IPS DF 4.7 (cell line): ENCODE data around the gene KLHL33.

Experiments
- DNase-seq: peaks from one replicate; pipeline ENCODE4 v3.0.0-alpha.2; 2013; ENCODE audit warnings: low spot score; ENCODE audit errors: extremely low read depth

KLHL33 gene

GRCh38 chr14:20379743-20380142 is 56.2 kb downstream of the KLHL33 start:
- no peak for DNase-seq

DNA sequence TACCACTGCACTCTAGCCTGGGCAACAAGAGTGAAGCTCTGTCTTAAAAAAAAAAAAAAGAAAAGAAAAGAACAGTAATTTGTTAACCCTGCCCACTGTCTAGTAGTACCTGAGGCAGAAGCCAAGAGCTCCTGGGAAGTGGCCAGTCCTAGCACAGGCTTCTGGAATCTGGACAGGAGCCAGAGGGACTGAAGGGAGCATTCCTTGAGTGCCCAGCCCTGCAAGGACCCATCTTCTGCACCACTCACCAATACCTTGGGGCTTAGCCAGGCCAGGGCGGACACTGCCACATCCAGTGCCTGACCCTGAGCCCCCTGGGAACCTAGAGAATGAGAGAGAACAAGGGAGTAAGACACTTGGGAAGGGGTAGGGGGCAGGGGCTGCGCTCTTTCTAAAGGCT is 58.8 kb downstream of the KLHL33 start:
- DNase-seq, result no peak

DNA sequence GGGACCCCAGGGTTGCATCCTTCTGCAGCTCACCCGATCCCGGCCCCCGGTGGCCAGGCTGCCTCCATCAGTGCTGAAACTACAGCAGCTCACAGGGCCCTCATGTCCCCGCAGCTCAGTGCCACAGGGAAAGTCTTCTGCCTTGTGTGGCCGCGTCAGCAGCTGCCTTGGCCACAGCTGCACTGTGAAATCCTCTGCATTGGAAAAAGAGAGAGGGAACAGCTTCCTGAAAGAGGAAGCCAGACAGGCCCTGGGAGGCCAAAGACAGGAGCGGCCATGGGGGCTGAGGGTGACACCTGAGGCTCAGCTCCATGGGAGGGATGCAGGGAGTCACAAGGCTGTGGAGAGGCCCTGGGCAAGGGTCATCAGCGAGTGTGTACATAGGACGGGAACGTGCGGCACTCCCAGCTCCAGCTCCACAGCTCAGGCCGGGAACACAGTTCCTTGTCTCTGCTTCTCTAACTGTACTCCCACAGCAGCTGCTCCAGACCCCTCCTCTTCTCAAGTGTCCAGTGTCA is 59.8 kb downstream of the KLHL33 start:
- no peak for DNase-seq
